Activated T-cell treated with anti-CD3 and anti-CD28 coated beads for 24 hours (primary cell): Measurements from ENCODE around the gene APLNR.

Source experiments
- DNase-seq: peaks from one replicate; pipeline ENCODE4 v3.0.0-alpha.2; 2020; ENCODE audit warnings: low read depth

APLNR gene

GRCh38 chr11:57217053-57217452 is 20.0 kb downstream of the APLNR start:
- no peak for DNase-seq

DNA sequence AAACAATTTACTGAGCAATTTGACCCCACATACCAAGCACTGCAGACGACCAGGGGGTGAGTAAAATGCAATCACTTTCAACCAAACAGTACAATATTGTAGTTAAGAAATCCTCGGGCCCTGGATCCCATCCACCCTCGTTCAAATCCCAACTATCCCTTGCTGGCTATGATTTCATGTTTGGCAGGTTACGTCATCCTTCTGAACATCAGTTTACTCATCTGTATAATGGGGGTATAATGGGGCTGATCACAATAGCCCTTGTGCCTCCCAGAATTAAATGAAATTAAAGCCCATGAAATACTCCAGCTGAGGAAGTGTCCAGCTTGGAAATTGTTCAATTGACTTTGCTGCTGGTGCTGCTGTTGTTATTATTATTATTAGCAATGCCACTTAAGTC is 20.6 kb downstream of the APLNR start:
- DNase-seq, result no peak

DNA sequence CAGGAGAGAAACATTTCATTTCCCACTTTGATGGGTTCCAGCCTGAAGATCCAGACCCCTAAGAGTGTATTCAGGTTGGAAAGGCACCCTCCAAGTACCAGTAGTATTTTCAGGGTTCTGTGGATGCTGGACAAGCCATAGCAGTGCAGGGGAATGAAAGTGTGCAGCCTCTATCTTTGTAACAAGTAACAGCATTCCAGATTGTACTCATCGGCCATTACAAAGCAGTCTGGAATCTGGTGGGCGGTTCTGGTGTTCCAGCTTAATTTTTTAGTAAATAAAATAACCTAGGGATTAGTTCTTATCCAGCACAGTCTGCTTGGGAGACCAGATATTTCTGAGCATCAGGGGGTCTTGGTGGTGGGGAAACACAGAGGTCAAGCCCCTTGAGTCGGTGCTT is 22.6 kb downstream of the APLNR start:
- no peak for DNase-seq

DNA sequence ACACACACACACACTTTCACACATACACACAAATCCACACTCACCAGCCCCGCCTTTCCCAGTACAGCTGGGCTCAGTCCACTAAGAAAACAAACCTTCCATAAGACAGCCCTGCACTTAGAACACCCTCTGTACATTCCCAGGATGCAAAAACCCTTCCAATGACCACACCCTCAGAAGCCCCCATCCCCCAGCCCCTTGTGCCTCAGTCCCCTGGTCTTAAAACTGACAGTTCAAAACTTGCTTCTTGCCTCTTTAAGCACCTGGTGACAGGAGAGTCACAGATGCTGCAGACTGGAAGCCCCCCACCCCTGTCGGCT is 23.0 kb downstream of the APLNR start:
- no peak for DNase-seq

GRCh38 chr11:57213342-57214097 is 23.5 kb downstream of the APLNR start:
- DNase-seq, result no peak

DNA sequence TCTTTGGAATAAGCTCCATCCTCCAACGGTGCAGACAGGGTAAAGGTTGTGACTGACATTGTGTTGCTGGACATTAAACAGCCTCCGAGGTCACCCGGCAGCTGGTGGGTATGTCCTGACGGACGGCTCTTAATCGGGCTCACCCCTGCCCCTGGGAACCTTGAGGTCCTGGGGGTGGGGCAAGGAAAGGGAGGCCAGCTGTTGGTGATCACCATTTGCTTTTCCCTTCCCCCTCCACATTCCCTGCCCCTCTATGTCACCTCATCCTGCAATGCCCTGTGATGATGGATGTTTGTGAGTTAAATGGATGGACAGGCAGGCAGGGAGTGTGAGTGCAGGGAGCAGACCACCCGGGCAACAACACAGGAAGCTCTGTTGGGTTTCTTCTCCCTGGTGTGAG is 26.3 kb downstream of the APLNR start:
- DNase-seq, result no peak

DNA sequence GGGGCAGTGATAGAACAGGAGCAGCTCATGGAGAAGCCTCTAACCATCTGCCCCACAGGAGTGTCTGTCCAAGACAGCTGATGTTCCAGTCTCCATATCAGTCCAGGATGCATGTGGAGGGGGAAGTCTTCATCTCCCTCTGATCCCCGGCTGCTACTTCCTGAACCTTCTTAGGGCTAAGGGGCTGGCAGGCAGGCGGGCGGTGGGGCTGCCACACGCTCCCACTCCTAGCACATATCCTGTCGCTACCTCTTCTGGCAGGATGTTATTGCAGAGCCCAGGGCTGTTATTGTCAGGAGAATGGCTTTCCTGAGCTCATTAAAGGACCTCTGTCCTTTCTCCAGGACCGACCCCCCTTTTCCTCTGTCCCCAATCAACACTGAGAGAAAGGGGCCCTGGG is 29.9 kb downstream of the APLNR start:
- no peak for DNase-seq

DNA sequence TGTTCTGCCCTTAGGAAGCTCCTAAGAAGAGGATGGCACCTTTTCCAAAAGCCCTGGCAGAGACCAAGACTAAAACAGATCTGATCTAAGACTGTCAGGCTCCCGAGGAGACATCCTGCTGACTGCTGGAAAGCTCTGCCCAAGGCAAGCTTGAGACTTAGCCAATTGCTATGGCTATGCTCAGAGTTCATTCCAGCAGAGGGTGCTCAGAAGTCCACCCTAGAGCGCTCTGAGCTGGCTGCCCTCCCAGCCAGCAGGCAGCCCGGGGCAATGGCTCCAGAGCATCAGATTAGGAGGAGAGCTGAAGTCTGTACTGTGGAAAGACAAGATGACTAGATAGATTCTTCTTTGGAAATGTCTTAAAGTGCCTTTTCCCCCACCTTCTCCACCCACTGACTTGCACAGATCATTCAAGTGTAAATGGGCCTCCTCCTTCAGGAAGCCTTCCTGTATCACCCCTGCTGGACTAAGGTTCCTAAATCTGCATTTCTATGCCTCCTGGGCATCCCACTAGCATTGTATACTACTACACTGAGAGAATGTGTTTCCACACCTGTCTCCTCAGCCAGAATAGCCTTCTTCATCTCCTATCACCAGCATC is 31.9 kb downstream of the APLNR start:
- DNase-seq, result no peak

GRCh38 chr11:57203882-57204480 is 33.1 kb downstream of the APLNR start:
- DNase-seq, result no peak

GRCh38 chr11:57203359-57203758 is 33.7 kb downstream of the APLNR start:
- DNase-seq, result no peak

DNA sequence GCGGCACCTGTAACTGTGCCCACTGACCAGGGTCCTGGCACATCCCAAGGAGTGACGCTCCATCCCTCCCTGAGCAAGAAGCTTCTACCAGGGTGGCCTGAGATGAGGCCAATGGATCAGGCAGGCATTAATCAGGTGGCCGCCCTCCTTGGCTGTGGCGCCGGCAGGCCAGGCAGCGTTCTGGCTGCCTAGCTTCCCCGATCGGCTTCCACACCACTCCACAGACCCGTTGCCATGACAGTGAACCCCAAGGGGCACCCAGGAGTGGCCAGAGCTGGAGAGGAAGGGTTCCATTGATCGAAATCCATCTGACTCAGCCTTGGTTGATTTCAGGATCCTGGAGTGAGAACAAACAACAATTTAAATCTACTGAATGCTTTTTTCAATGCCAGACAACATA is 34.8 kb downstream of the APLNR start:
- no peak for DNase-seq

- no peak for DNase-seq
These were observed 36.1 kb downstream of the APLNR start for GRCh38 chr11:57200917-57201316.

GRCh38 chr11:57199330-57199729 is 37.7 kb downstream of the APLNR start:
- DNase-seq, result no peak

DNA sequence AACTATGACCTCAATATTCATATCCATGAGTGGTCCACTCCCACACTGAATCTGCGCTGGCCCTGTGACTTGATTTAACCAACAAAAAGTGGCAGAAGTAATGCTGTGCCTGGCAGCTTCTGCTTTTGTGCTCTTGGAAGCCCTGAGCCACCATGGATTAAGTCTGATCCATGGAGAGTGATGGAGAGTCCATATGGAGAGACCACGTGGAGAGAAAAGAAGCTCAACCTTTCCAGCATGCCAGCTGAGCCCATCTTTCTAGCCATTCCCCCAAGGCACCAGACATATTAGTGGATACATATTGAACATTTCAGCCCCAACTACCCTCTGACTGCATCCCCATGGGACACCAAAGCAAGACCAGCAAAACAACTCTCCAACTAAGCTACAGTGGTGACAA is 39.3 kb downstream of the APLNR start:
- no peak for DNase-seq

- no peak for DNase-seq
These were observed 40.5 kb downstream of the APLNR start for GRCh38 chr11:57196596-57196995.

DNA sequence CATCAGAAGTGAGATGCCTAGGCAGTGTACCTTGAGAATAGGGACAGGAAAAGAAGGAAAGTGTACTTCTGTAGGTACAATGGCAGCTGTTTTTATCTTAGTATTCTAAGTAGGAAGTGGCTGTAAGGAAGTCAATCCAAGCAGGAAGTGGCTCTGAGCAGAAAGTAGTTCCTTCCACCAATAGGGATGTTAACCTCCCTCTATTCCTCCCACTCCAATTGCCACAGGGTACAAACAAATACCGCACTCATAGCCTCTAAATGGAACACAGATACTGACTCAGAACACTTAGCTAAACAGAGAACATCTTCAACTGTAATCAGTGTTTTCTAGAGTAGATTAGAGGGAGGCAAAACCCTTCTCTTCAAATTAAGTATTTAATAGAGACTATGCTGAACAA is 44.7 kb downstream of the APLNR start:
- no peak for DNase-seq

- DNase-seq, result no peak
These were observed 45.5 kb downstream of the APLNR start for GRCh38 chr11:57191311-57192219.

GRCh38 chr11:57190548-57190947 is 46.5 kb downstream of the APLNR start:
- DNase-seq, result no peak
